DMS53 (cell line): ENCODE results near the gene SIRPA.
A peak's percentile ranks its signal among the peaks of the same experiment; 100 is the strongest.

Experiments
- DNase-seq: peaks from one replicate; lab custom pipeline; 2025; lab: John Stamatoyannopoulos, UW

SIRPA gene

DNA sequence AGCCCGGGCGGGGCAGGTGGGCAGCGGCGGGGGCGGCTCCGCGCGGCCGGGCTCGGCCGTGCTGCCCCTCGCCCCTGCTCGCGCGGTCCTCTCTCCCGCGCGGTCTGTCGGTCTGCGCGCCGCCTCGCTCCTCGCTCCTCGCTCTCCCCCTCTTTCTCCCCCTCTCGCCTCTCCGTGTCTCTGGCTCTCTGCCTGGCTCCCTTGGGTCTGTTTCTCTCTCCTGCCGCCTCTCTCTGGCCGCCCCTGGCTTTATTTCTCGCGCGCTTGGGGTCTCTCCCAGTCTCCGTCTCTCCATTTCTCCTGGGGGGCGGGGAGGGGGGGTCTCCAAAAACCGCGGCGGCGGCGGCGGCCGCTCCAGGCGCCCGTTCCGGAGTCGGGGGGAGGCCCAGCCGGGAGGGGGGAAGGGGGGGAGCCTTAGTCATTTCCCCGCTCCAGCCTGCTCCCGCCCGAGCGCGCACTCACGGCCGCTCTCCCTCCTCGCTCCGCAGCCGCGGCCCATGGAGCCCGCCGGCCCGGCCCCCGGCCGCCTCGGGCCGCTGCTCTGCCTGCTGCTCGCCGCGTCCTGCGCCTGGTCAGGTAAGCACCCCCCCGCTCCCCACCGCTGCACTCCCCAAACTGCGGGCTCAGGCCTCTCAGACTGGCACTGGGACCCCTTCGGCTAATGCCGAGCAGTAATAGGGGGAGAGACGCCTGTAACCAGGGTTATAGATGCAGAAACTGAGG, at the start of gene SIRPA:
TSS of gene SIRPA (plus strand) at position 457 of the 723 bp plus-strand sequence. CDS start at position 498, 41 bp downstream.
- DNase-seq = peak; percentile 7

DNA sequence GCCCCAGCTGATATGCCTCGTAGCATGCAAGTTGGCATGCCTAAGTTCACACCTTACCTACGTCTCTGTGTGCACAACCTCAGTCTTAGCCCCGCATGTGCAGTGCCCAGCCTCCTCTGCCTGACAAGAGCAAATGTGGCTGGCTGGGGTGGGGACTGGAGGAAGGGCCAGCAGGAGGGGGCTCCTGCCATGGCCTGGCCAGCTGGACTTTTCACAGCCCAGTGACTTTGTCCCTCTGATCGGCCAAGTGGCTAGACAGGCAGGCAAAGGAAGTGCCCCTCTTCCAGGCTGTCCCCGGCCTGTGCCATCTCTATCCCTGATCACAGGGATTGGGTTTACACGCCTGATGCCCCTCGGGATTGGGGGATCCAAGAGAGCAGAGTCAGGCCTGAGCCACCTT, 49.5 kb upstream of the SIRPA start:
- no peak for DNase-seq

DNA sequence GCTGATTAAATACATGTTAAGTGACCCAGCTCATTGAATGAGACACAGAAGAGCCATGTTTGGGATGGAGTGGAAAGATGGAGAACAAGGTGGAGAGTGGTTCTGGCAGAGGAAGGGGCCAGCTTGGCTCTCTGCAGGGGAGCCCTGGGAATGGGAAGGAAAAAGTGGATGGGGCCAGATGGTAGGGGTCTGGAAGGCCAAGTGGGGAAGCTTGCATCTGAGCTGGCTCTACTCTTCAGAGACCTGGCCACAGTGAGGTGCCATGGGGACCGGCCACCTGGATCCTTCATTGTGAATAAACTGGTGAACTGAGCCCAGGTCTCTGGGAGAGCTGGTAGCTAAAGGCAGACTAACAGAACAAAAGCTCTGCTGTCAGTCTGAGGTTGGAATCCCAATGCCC, 48.9 kb upstream of the SIRPA start:
- DNase-seq = no peak

DNA sequence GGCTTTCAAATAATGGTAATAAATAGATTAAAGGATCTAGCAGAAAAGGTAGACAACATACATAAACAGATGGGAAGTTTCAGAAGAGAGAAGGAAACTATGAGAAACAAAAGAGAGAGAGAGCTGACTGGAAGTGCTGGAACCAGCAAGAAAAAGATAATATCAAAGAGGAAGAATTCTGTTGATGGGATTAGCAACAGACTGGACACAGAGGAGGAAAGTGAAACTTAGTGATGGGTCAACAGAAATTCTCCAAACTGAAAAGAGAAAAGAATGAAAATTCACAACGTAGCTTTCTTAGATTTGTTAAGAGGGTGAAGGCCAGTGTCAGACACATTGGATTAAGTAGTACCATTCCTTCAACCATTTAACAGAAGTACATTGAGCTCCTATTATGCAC, 48.3 kb upstream of the SIRPA start:
- DNase-seq = no peak

DNA sequence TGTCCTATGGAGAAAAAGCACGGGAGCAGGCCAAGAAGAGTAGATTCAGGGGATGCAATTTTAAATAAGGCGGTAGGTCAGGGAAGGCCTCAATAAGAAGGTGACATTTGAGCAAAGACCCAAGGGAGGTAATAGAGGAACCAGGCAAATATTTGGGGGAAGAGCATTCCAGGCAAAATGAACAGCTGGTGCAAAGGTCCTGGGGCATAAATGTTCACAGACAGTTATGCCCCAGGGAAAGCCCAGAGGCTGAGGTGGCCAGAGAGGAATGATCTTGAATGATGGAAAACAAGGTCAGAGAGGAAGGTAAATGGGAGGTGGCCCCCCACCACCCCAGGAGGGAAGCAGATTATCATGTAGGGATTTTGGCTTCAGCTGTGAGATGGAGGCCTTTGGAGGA, 47.4 kb upstream of the SIRPA start:
- no peak for DNase-seq

DNA sequence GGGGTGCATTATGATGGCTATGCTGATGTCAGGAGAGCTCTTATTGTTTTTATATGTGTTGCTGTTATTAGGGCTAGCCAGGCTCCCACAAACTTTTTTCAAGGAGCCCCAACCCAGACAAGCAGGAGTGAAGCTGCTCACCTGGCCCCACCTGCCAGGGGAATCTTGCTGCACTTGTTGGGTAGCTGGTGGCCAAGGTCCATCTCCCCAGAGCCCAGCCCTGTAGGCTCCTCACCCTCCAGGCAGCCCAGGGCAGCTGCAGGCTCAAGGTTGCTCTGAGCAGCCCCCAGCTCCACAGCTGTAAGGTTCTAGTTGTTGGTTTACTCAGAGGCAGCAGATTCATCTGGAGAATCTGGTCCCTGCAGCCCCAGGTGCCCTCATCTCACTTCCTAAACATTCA, 46.8 kb upstream of the SIRPA start:
- DNase-seq = no peak

DNA sequence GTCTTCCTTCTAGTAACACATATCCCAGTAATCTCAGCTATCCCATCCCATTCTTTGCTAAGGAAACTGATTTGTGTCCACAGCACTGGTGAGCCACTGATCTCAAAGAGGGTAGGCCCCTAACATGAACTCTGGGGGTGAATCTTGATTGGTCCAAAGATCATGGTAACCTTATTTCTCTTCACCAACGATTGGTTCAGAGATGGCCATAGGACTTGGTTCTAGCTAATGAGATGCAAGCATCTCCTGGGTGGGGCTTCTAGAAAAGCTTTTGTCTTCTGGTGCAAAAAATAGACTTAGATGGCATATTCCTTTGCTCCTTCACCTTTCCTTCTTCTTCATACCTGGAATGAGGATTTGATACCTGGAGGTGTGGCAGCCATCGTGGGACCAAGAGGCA, 43.8 kb upstream of the SIRPA start:
- DNase-seq = no peak

DNA sequence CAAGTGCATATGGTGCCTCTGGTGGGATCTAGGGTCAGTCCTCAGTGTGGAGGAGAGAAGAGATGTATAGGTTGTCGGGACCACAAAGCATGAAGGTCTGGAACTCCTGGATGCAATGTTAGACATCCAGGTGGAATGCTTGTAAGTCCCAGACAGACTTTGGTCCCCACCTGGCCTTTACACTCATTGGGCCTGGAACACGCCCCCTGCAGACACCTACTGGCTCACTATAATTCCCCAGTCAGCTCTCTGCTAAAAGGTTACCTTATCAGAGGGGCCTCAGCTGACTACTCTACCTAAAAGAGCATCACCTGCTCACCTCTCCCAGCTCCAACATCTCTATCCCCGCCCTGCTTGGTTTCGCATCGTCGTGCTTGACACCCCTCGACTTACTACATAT, 41.7 kb upstream of the SIRPA start:
- DNase-seq = no peak

DNA sequence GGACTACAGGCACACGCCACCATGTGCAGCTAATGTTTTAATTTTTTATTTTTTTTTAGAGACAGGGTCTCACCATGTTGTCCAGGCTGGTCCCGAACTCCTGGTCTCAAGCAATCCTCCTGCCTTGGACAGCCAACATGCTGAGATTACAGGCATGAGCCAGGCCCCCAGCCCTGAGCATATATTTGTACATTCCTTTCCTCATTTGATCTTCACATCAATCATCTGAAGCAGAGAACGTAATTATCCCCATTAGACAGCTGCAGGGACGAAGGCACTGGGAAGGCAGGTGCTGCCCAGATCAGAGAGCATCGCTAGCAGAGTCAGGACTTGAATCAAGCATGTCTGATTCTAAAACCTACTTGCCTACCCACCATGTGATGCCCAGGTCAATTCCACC, 41.0 kb upstream of the SIRPA start:
- no peak for DNase-seq

DNA sequence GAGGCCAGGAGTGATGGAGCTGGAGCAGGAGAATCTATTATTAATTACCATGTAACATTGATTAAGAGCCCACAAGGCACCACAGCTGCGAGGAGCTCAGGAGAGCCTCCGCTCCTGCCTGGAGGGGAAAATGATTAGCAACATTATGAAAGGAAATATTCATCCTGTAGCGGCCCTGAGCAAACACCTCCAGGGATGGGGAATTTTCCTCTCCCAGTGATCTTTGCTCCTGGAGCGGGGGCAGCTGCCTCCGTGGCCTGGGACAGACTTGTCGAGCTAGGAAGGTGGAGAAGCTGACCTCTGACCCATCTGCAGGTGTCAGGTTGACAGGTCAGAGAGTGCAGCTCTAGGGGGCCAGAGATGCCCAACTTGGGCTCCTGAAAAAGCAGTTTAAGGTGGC, 40.1 kb upstream of the SIRPA start:
- DNase-seq = no peak

DNA sequence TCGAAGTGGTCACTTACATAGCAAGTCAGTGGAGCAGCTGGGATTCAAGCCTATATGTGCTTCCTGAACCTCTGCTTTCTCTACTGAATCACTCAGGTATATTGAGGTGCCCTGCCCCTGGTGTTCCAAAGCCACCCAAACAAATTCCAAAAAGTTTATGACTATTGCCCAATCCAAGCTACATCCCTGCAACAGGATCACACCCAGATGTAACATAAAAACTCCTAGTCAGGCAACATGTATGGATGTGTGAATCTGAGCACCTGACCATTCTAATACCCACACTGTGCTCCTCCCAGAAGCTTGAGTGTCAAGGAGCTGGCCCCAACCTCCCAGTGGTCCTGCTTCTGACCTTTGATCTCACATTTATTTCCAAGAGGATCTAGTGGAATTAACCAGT, 39.5 kb upstream of the SIRPA start:
- DNase-seq = no peak

DNA sequence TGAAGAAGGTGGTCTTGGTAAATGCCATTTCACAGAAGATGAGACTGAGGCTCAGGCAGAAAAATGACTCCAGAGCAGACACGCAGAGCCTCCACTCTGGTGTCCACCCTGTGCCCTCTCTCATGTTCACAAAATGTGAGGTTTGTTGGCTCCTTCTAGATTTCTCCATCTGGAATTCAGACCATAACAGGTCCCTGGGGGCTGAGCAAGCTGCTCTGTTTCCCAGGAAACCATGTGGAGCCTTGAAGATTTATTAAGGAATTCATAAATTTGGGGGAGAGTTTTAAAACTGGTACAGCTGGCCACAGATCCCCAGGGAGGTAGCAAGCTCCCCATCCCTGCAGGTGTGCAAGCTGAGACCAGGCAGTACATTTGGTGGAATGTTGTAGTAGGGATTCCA, 38.8 kb upstream of the SIRPA start:
- no peak for DNase-seq

DNA sequence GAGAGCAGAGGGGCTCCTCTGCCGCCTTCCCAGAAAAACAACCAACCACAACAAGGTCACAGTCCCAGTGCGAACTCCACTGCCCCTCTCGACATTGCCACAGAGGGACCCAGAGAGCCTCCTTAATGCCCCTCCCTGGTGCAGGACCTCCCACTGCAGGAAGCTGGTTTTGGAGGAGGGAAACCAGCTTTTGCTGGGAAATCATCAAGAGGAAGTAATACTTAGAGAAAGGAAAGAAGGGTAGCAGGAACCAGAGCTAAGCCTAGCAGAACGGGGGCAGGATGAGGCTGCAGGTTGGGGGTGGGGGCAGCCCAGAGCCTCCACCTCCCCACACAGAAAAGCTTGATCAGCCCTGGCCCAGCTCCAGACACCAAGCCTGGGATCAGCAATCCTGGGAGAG, 37.7 kb upstream of the SIRPA start:
- DNase-seq = no peak

DNA sequence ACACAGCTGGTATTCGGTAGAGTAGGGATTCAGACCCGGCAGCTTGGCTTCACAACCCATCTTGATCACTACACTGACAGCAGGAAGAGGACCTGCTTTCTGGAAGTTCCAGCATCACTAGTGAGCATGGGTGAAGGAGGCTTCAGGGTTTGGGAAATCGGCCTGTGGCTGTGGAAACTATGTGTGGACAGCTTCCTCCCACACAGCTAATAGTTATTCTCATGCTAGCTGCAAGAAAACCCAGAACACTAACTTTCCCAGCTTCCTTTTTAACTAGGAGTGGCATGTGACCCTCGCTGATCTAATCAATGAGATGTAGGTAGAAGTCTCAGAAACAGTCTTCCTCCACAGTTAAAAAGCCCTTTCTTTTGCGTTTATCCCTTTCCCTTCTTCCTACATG, 36.3 kb upstream of the SIRPA start:
- no peak for DNase-seq

DNA sequence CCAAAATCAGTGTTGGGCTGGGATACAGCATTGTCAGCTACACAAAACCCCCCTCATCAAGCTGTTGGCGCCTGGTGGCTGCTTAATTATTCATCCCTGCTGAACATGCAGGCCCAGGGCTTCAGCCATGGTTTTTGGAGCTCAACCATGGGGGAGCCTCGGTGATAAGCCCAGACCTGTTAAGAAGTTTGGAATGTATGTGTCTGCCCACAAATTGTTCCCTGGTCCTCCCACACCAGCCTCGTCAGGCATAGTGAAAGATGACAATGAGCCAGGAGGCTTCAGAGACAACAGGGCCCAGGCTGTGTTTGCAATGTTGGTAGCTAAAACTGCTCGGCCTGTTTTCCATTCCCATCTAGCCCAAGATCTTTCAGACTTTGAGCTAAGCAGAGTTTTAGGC, 34.8 kb upstream of the SIRPA start:
- no peak for DNase-seq

DNA sequence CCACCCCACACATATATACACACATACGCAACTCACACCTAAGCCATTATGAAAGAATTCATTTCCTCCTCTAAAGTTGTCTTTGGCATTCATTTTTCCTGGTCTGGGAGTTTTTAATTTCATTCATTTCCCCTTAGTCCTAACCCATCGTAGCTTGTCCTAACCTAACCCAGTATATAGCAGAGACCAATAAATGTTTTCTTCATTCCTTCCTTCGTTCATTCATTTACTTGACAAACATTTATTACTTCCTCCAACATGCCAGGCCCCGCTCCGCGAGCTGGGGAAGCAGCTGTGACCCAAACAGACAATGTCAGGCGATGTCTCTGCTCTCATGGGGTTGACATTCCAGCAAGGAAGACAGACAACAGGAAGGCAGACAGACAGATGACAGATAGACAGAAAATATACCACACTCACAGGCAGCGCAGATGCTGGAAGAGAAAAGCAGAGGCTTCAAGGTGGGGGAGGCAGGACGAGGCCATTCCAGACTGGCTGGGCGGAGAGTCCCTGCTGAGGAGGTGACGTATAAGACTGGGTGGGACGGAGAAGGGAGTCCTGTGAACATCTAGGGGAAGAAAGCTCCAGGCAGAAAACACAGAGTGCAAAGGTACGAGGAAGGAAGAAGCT, 33.7 kb upstream of the SIRPA start:
- DNase-seq = no peak

DNA sequence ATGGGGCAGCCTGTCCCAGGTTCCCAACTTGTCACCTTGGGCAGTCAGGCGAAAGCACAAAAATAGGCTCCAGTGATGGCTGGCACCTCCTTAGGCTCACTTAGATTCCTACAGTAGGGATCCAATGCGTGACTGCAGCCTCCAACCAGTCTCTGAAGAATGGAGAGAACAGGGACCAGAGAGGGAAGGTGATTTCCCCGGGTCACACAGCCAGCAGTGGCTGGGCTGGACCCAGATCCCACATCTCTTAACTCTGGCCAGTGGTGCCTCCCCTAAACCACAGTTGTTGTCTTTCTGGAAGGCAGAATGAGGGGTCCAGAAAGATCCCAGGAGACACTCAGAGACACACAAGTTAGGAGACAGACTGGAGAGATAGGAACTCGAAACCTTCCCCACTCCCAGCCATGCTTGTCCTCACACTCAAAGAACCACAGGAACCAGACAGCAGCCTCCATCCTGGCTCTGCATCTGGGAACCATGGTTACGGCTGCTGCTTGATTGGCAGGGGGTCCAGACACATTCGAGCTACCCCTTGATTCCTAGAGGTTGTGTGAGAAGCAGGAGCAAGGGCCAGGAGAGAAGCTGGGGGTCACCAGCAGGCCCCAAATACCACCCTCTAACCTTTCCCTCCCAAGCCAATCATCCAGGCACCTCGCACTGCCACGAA, 33.1 kb upstream of the SIRPA start:
- DNase-seq = no peak

DNA sequence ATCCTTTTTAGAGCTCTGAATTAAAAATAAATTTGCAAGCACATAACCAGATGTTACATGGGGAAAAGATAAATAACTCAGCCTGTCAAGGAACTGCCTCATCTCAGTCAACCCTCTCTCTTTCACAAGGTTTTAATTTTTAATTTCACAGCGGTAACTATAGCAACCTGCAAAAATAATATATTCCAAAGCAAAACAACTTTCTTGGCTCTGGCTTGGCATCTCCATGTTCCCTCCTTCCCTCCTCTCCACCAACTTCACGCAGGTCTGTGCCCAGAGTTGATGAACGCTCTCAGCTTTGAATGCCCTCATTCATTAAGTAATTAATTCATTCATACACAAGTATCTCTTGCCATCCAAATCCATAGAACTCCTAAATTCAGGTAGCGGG, 32.5 kb upstream of the SIRPA start:
- DNase-seq = no peak

DNA sequence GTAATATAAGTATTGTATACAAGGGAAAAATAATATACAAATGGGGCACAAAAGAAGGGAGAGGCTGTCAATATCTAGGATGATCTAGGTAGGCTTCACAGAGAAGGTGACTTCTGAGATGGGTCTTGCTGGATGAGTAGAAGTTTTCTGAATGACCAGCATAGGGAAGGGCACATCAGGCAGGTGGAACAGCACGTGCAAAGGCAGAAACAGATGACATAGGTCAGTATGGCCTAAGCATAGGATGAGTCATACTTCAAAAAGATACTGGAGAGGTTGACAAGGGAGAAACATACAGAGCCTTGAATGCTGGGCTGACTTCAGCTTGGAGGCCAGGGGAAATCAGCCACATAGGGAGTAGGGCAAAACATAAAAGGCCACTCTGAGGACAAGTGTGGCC, 31.9 kb upstream of the SIRPA start:
- DNase-seq = no peak

DNA sequence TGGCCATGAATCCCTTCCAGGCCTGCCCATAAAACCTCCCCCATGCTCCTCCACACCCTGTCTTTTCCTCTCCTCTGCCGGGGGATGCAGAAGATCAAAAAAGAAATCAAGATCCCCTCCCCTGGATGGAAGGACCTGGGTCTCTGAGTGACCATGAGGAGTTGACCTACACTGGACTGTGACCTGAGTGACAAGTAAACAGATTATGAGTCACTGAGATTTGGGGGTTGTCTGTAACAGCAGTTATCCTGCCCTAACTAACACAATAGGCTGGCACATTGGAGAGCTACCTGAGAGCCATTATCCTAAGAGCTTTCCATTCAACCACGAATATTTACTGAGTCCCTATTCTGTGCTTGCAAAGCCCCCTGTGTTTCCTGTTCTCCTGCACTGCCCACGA, 28.4 kb upstream of the SIRPA start:
- no peak for DNase-seq

DNA sequence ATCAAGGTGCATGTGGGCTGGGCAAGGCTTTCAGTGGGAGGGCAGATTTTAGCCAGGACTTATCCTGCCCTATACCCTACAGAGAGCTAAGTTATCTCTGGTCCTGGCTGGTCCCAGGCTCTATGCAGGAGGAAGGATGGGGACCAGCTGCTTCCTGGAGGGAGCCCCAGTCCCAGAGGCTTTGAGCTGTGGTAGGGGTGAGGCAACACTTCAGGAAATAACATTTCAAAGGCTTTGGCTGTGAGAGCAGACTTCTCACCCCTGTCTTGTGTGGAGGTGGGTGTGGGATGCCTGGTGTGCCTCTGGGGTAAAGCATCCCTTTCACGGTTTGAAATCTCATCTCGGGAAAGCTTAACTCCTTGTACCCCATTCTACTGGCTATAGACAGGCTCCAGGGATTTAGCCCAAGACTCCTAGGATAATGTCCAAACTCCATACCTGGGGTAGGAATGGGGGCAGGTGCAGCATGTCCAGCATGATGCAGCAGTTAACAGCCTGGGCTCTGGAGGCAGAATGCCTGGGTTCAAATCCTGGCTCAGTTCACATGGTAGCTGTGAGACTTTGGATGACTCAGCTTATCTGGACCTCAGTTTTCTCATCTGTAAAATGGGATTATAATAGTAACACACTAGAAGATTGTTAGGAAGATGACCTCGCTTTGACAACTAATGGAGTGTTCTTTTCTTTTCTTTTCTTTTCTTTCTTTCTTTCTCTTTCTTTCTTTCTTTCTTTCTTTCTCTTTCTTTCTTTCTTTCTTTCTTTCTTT, 27.5 kb upstream of the SIRPA start:
- DNase-seq = no peak

DNA sequence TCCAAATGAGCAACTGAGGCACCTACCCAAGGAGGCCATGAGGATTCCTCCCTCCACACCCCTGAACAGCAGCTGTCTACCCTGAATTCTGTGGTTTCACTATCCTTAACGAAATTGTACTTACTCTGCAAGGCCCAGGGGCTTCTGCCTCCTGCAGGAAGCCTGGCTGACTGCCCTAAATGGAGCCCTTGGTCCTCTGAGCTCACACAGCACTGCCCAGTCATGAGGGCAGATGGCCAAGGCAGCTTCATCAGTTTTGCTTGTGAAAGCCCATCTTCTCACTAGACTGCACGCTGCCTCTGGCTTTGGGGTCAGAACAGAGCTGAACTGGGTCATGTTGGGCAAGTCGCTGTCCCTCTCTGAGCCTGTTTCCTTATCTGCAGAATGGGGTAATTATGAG, 26.4 kb upstream of the SIRPA start:
- no peak for DNase-seq

DNA sequence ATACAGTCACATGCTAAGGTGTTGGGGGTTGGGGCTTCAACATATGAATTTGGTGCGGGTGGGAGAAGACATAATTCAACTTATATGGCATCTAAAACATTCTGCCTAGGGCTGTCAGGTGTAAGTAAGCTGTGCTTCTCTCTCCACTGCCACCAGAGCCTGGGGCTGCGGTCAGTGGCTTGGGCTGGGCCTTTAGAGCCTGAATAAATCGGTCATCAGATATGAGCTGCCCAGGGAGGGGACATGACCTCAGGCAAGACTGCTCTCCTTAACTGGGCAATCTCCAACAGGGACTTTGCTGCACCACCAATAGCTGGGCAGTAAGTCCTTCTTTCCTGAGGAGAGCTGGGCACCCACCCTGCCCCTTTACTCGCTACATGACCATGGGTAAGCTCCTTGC, 24.9 kb upstream of the SIRPA start:
- no peak for DNase-seq
